ENCODE measurements around the gene GNAT1.

DNA sequence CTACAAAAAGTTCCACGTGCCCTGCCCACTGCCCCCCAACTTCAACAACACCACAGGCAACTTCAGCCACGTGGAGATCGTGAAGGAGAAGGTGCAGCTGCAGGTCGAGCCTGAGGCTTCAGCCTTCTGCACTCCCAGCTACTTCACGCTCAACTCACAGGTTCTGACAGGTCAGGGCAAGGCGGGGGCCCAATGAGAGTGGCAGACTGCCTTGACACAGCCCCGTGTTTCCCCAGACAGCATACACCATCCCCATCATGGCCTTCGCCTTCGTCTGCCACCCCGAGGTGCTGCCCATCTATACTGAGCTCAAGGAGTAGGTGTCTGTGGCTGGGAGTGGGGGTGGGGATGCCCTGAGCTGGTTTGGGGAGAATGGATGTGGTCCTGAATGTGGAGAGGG is 26.3 kb downstream of the GNAT1 start:
- TF ChIP-seq, protein P1, sequence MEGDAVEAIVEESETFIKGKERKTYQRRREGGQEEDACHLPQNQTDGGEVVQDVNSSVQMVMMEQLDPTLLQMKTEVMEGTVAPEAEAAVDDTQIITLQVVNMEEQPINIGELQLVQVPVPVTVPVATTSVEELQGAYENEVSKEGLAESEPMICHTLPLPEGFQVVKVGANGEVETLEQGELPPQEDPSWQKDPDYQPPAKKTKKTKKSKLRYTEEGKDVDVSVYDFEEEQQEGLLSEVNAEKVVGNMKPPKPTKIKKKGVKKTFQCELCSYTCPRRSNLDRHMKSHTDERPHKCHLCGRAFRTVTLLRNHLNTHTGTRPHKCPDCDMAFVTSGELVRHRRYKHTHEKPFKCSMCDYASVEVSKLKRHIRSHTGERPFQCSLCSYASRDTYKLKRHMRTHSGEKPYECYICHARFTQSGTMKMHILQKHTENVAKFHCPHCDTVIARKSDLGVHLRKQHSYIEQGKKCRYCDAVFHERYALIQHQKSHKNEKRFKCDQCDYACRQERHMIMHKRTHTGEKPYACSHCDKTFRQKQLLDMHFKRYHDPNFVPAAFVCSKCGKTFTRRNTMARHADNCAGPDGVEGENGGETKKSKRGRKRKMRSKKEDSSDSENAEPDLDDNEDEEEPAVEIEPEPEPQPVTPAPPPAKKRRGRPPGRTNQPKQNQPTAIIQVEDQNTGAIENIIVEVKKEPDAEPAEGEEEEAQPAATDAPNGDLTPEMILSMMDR (IDR thresholded peaks at IDR 0.05): no peak
- TF ChIP-seq ZFX (IDR thresholded peaks at IDR 0.05; ENCODE audit: borderline replicate concordance): no peak

All from 22Rv1 (cell line).